Bronchial epithelial cell (primary cell): ENCODE measurements around the gene OR7A10. TPM values are rescaled to one million over a fixed set of nuclear protein-coding genes. Genes with fewer than 3 reads are reported as not detected.

Experiments
- DNase-seq: peaks from one replicate; pipeline ENCODE4 v3.0.0-alpha.2; 2010; ENCODE audit warnings: low read depth
- FAIRE-seq: peaks from 2 replicates; lab custom pipeline; 2011; peaks lifted over from hg19 to GRCh38; lab: Jason Lieb, UNC
- H3K27me3 ChIP-seq: 2 replicates; pipeline ENCODE4 v1.5.1; 2011; ENCODE audit warnings: low read length; ENCODE audit not compliant: control insufficient read depth, insufficient read depth
- H3K36me3 ChIP-seq: 2 replicates; pipeline ENCODE4 v1.5.1; 2011; ENCODE audit warnings: low read length; ENCODE audit not compliant: control insufficient read depth, insufficient read depth
- H3K4me3 ChIP-seq: 2 replicates; pipeline ENCODE4 v1.5.1; 2011; ENCODE audit warnings: mild to moderate bottlenecking, low read depth, low read length, control low read depth
- CTCF ChIP-seq: IDR thresholded peaks from 2 replicates; pipeline ENCODE4 v1.5.1; 2011; ENCODE audit warnings: mild to moderate bottlenecking, moderate library complexity, low read length, control low read depth, inconsistent platforms; ENCODE audit not compliant: insufficient read depth, severe bottlenecking
- total RNA-seq: library from RNA; depleted of rRNA; stranded (reverse); fragments of >200 nt; gene quantifications from 2 replicates; pipeline ENCODE4 v1.2.1, GENCODE V29; 2014

OR7A10 gene
- total RNA-seq, 1 donor from 2014 or later: not detected

GRCh38 chr19:14868497-14868896 is 19.8 kb upstream of the OR7A10 start:
- DNase-seq (no peak), FAIRE-seq (no peak)
- Histone ChIP-seq H3K27me3 (no peaks in the 10 kb centered on the region), H3K4me3 (no peak overlapping the region), H3K36me3 (no peaks in the 10 kb centered on the region)
- no peak for TF ChIP-seq CTCF

- Histone ChIP-seq H3K27me3 (no peaks in the 10 kb centered on the region), H3K36me3 (no peaks in the 10 kb centered on the region), H3K4me3 (no peak overlapping the region)
- FAIRE-seq (no peak), DNase-seq (no peak)
- no peak for TF ChIP-seq CTCF
Observed at GRCh38 chr19:14843578-14843977, 5.1 kb downstream of the OR7A10 start.

- DNase-seq: no peak
- Histone ChIP-seq H3K36me3 (no peaks in the 10 kb centered on the region), H3K27me3 (no peaks in the 10 kb centered on the region), H3K4me3 (no peak overlapping the region)
- TF ChIP-seq CTCF: no peak
- no peak for FAIRE-seq
Observed at GRCh38 chr19:14843169-14843568, 5.6 kb downstream of the OR7A10 start.

GRCh38 chr19:14840206-14840605 is 8.5 kb downstream of the OR7A10 start:
- Histone ChIP-seq H3K27me3 (no peaks in the 10 kb centered on the region), H3K4me3 (no peak overlapping the region), H3K36me3 (no peaks in the 10 kb centered on the region)
- FAIRE-seq (no peak), DNase-seq (no peak)
- TF ChIP-seq CTCF: no peak

- Histone ChIP-seq H3K27me3 (no peaks in the 10 kb centered on the region), H3K36me3 (no peaks in the 10 kb centered on the region), H3K4me3 (no peak overlapping the region)
- no peak for TF ChIP-seq CTCF
- FAIRE-seq (no peak), DNase-seq (no peak)
Observed at GRCh38 chr19:14837391-14837790, 11.3 kb downstream of the OR7A10 start.

GRCh38 chr19:14835011-14835410 is 13.7 kb downstream of the OR7A10 start, which contains the start of the genes OR7A5 and OR7C1:
Gene OR7A5 (minus strand): TSS chr19:14835185. CDS start chr19:14828241, 6,944 bp downstream.
Gene OR7C1 (minus strand): TSS chr19:14835185. CDS start chr19:14800136, 35,049 bp downstream.
- Histone ChIP-seq H3K36me3 (no peaks in the 10 kb centered on the region), H3K27me3 (no peaks in the 10 kb centered on the region), H3K4me3 (no peak within 1 kb of the TSS)
- FAIRE-seq (no peak), DNase-seq (no peak)
- no peak for TF ChIP-seq CTCF
